IPS-NIHi7 (cell line): ENCODE measurements around the gene INA.
"Not testable (repeated sequence)": the region's sequence is repeated elsewhere in the genome, so short reads cannot be mapped to it uniquely, and the experiment has no call there.

ENCODE experiments used
- DNase-seq: peaks from one replicate; pipeline ENCODE4 v3.0.0; 2012; ENCODE audit warnings: mixed read lengths; ENCODE audit errors: extremely low spot score

INA gene

GRCh38 chr10:103276896-103277712 is at the start of gene INA:
TSS of gene INA (plus strand) at chr10:103277138. CDS start at chr10:103277212, 74 bp downstream.
- DNase-seq, result peak; percentile 75

- DNase-seq, result no peak
Observed at GRCh38 chr10:103227416-103227815, 49.5 kb upstream of the INA start.

GRCh38 chr10:103231047-103231551 is 45.8 kb upstream of the INA start:
- DNase-seq, result peak; percentile 54

- no peak for DNase-seq
Observed at GRCh38 chr10:103232131-103232673, 44.7 kb upstream of the INA start.

GRCh38 chr10:103232772-103233488 is 44.0 kb upstream of the INA start:
- no peak for DNase-seq

- no peak for DNase-seq
Observed at GRCh38 chr10:103235775-103236174, 41.2 kb upstream of the INA start.

- peak; percentile 75 for DNase-seq
Observed at GRCh38 chr10:103238506-103239252, 38.3 kb upstream of the INA start.

GRCh38 chr10:103241262-103242011 is 35.5 kb upstream of the INA start:
- DNase-seq, result peak; percentile 45

GRCh38 chr10:103244666-103245271 is 32.2 kb upstream of the INA start:
- peak; percentile 94 for DNase-seq

- DNase-seq, result not testable (repeated sequence)
Observed at GRCh38 chr10:103245587-103245986, 31.4 kb upstream of the INA start, which contains the start of gene RPEL1. TSS of gene RPEL1 (plus strand) at chr10:103245887. CDS start at chr10:103245997, 110 bp downstream.

- DNase-seq, result no peak
Observed at GRCh38 chr10:103246324-103246723, 30.6 kb upstream of the INA start.

- DNase-seq, result no peak
Observed at GRCh38 chr10:103254113-103254512, 22.8 kb upstream of the INA start.

GRCh38 chr10:103254538-103255325 is 22.2 kb upstream of the INA start:
- DNase-seq, result no peak

GRCh38 chr10:103256613-103257012 is 20.3 kb upstream of the INA start:
- DNase-seq, result no peak

- DNase-seq, result no peak
Observed at GRCh38 chr10:103257812-103258211, 19.1 kb upstream of the INA start.

- DNase-seq, result not testable (repeated sequence)
Observed at GRCh38 chr10:103258928-103259327, 18.0 kb upstream of the INA start.

GRCh38 chr10:103259989-103260388 is 16.9 kb upstream of the INA start:
- no peak for DNase-seq

GRCh38 chr10:103262229-103262628 is 14.7 kb upstream of the INA start:
- no peak for DNase-seq

GRCh38 chr10:103265717-103266329 is 11.1 kb upstream of the INA start:
- DNase-seq, result peak; percentile 79
